ENCODE measurements around the gene FRMD1. TPM values are rescaled to one million over a fixed set of nuclear protein-coding genes. Genes with fewer than 3 reads are reported as not detected.

The FRMD1 gene
- total and polyA plus RNA-seq, 2 of the 8 experiments (the other 6 are each of a cell fraction or from before 2014, with no cell fraction given), result 0.36 TPM; not detected in 1

GRCh38 chr6:168116438-168116974 is 37.5 kb upstream of the FRMD1 start:
- DNase-seq (ENCODE audit: low read depth in 1 of 2, low spot score in 2 of 2), result peak in 1 of 2 experiments; percentile 32
- H3K56ac ChIP-seq (replicated peaks; ENCODE audit: insufficient read length, low read depth, low read length), result no peak overlapping the region
- H3K79me2 ChIP-seq (ENCODE audit: control insufficient read depth in 1 of 2, insufficient read depth in 2 of 2, low read length in 2 of 2), result no peaks in the 10 kb centered on the region
- peaks cover 0 to 3% (median 2%) of the 10 kb centered on the region in 4 experiments; a peak in 4 of 7 replicates for H3K4me1 ChIP-seq (replicated peaks in 1 of 4; ENCODE audit: control insufficient read depth in 3 of 4, insufficient read depth in 4 of 4, low read length in 3 of 4)
- no peak overlapping the region for H3K4me3 ChIP-seq (ENCODE audit: extremely low read depth in 1 of 4, insufficient read depth in 2 of 4, low read depth in 3 of 4, low read length in 4 of 4)
- H3K9ac ChIP-seq (replicated peaks in 1 of 4; ENCODE audit: extremely low read depth in 1 of 4, low read depth in 3 of 4, low read length in 3 of 4), result no peak overlapping the region
- no peak for FAIRE-seq
- H3K18ac ChIP-seq (ENCODE audit: extremely low read depth, low read length), result no peak overlapping the region
- H2BK12ac ChIP-seq (ENCODE audit: low read depth, low read length), result no peak overlapping the region; the same call in 1 of the 2 replicates
- no peak for TF ChIP-seq POLR2AphosphoS5 (IDR thresholded peaks at IDR 0.05; ENCODE audit: low read depth, low read length)
- TF ChIP-seq TCF12 (IDR thresholded peaks at IDR 0.05; ENCODE audit: low read depth, low read length), result no peak
- TF ChIP-seq CTBP2 (IDR thresholded peaks at IDR 0.05; ENCODE audit: borderline replicate concordance, insufficient read depth, insufficient read length, low read length), result no peak
- no peaks in the 10 kb centered on the region for H3K27me3 ChIP-seq (replicated peaks in 1 of 4; ENCODE audit: control insufficient read depth in 3 of 4, extremely low read depth in 1 of 4, insufficient read depth in 3 of 4, low read length in 3 of 4)
- no peak overlapping the region for H3K4ac ChIP-seq (replicated peaks; ENCODE audit: insufficient read length, low read depth, low read length)
- H3K23me2 ChIP-seq (ENCODE audit: low read depth, low read length), result peaks cover 11% of the 10 kb centered on the region; the same call in 1 of the 2 replicates
- H4K91ac ChIP-seq (replicated peaks; ENCODE audit: insufficient read length, low read length), result no peak overlapping the region
- H3K79me1 ChIP-seq (ENCODE audit: low read depth, low read length), result no peaks in the 10 kb centered on the region
- ChIA-PET CTCF (ENCODE audit: partially characterized antibody) (interaction anchor here (0.6 to 3.6 kb wide), 14 partner anchors 9 to 388 kb away, joined by 3 to 71 read pairs (median 8); partner anchors contain the start of gene FRMD1), POLR2A (ENCODE audit: partially characterized antibody) (no interaction called here)
- H3K36me3 ChIP-seq (ENCODE audit: control insufficient read depth in 2 of 4, insufficient read depth in 4 of 4, low read length in 3 of 4), result no peaks in the 10 kb centered on the region
- H2AFZ ChIP-seq (ENCODE audit: low read length), result no peak overlapping the region
- no peak overlapping the region for H3K27ac ChIP-seq (ENCODE audit: low read depth, low read length)
- H4K8ac ChIP-seq (ENCODE audit: extremely low read depth, insufficient read depth, low read length), result no peak overlapping the region
- H2BK5ac ChIP-seq (ENCODE audit: low read depth, low read length), result no peak overlapping the region
- H3K23ac ChIP-seq (ENCODE audit: insufficient read length), result no peak overlapping the region
- no peak overlapping the region for H3K4me2 ChIP-seq (ENCODE audit: insufficient read depth in 1 of 2, low read depth in 2 of 2, low read length in 2 of 2)
- no peak overlapping the region for H3K14ac ChIP-seq (ENCODE audit: insufficient read length)
- no peak overlapping the region for H2BK20ac ChIP-seq (ENCODE audit: low read length)
- WGBS, 2 experiments (ENCODE audit: extremely low coverage in 1 of 2, insufficient coverage in 1 of 2, insufficient read length in 1 of 2, insufficient replicate concordance in 2 of 2, low coverage in 1 of 2, low lambda C conversion rate in 2 of 2, missing lambda C conversion rate in 1 of 2), result 95% methylated on average over 11 of the region's 11 CpGs; no CpG with 5 or more reads in 1 of the 2 experiments
- H4K5ac ChIP-seq (ENCODE audit: insufficient read length, low read depth, low read length), result no peak overlapping the region
- peaks cover 0 to 3% of the 10 kb centered on the region in 2 experiments for H4K20me1 ChIP-seq (replicated peaks in 1 of 2; ENCODE audit: control insufficient read depth in 1 of 2, insufficient read depth in 2 of 2, low read length in 2 of 2)
- H2BK120ac ChIP-seq (replicated peaks; ENCODE audit: low read depth, low read length), result no peak overlapping the region
- H2AK5ac ChIP-seq (ENCODE audit: low read depth, low read length), result no peak overlapping the region
- H3K9me3 ChIP-seq (ENCODE audit: insufficient read depth in 2 of 2, low read depth in 1 of 2, low read length in 1 of 2), result peaks cover 0 to 3% of the 10 kb centered on the region in 2 experiments; a peak in 1 of 4 replicates
- 0 out of 2 replicates have a peak overlapping the region, but pooled peaks have one; percentile 61 for H2BK15ac ChIP-seq (ENCODE audit: low read length)
